ENCODE measurements around the gene MAN2C1.
A peak's percentile ranks its signal among the peaks of the same experiment; 100 is the strongest.
"Not testable (repeated sequence)": the region's sequence is repeated elsewhere in the genome, so short reads cannot be mapped to it uniquely, and the experiment has no call there.

Gene MAN2C1

GRCh38 chr15:75367913-75368688 lies at the start of gene MAN2C1:
Gene MAN2C1 (minus strand): TSS chr15:75368607. CDS start chr15:75368583, 24 bp downstream.
- peak; percentile 89 for DNase-seq

DNA sequence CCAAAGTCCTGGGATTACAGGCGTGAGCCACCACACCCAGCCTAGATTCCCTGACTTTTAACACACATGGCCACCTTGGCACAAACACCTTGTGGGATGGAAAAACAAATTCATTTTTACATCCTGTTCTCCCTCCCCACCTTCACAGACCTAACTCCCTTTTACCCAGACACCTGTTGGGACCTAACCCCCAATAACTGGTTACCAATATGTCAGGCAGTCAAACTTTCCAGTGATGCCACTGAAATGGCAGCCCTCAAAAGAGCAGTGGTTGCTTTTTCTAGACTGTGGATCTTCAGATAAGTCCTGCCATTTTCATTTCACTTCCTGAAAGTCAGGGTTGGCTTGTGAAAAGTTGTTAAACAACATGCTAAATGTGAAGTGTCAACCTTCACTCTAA lies 48.2 kb upstream of the MAN2C1 start:
- no peak for DNase-seq

- no peak for DNase-seq
Measured at GRCh38 chr15:75410196-75410595, 41.8 kb upstream of the MAN2C1 start.

GRCh38 chr15:75407083-75407482 lies 38.7 kb upstream of the MAN2C1 start:
- no peak for DNase-seq

DNA sequence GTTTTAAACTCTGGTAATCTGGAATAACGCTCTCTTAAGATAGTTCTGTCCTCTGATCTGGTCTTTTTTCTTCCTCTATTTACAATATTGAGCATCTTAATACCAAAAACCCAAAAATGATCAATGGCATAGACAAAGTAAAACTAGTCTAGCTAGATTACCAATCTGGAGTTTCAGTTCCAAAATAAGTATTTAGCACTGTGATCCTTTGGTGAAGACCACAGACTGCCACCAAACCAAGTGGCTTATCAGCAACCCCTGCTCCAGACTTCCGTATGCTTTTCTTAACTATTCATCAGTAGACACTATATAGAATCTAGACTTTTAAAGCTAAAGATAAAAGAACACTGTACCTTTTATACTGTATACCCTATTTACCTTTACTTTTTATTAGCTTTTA lies 35.5 kb upstream of the MAN2C1 start:
- no peak for DNase-seq

DNA sequence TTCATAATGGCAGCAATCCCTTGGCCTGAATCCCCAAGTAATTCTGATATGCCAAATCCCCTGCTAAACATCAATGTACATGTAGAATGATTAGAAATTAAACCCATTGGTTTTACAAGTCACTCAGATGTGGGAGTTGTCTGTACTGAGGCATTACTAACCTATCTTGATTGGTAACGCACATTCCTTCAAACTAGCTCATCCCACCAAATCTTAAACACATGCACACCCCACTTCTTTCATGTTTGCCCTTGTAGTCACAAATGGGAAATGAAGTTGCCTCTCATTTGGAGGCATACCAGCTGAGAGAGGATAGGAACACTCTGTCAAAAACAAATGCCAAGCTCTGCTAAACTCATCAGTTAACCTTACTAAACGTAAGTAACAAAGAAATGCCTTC lies 29.1 kb upstream of the MAN2C1 start:
- DNase-seq = no peak

- DNase-seq = no peak
Measured at GRCh38 chr15:75389791-75390382, 21.5 kb upstream of the MAN2C1 start.

GRCh38 chr15:75383986-75384385 lies 15.6 kb upstream of the MAN2C1 start:
- not testable (repeated sequence) for DNase-seq

- no peak for DNase-seq
Measured at GRCh38 chr15:75380773-75381172, 12.4 kb upstream of the MAN2C1 start.

DNA sequence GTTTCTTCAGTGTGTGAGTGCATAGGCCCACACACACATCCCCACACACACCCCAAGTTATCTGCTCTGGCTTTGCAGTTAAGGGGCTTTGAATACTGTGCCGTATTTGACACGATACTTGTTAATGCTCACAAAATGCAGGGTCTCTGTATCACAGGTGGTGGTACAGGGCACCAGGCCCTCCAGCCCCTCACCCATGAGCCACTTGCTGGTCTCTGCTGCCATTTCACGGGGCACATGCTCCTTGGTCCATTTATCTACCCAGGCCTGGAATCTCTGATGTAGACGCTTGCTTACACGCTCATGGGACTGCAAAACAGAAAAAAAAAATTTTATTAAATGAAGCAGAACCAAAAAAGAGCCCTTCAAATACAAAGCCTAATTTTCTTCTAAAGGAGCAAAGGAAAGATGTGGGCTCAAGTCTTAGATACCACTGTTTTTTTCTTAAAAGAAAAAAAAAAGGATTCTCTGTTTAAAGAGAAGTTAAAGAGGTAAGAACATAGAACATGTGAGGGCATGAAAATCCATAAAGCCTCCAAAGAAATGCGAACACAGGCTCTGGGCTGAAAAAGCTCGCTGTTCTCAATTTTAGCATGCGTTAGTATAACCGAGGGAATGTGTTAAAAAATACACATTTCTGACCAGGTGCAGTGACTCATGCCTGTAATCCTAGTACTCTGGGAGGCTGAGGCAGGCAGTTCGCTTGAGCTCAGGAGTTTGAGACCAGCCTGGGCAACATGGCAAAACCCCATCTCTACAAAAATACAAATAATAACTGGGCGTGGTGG lies 3.7 kb upstream of the MAN2C1 start:
- no peak for DNase-seq

DNA sequence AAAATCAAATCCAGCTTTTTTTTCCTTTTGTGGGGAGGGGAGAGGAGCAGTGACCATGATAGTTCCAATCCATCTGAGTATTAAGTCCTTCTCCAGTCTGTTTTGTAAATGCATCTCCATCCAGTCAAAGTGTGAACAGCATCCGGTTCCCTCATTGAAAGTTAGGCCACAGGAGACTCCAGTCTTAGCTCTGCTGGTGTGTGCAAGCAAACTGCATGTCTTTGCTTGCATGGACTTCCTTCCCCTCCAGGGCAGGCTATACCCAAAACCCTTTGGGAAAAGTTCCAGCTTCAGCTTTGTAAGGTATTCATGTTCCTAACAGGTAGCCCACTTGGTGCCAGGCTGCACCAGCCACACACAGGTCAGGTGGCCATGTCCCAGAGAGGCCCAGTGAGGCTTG lies 3.1 kb upstream of the MAN2C1 start:
- no peak for DNase-seq

- no peak for DNase-seq
Measured at GRCh38 chr15:75369897-75370581, 1.6 kb upstream of the MAN2C1 start.

GRCh38 chr15:75368689-75369239 lies 357 bp upstream of the MAN2C1 start:
- no peak for DNase-seq

DNA sequence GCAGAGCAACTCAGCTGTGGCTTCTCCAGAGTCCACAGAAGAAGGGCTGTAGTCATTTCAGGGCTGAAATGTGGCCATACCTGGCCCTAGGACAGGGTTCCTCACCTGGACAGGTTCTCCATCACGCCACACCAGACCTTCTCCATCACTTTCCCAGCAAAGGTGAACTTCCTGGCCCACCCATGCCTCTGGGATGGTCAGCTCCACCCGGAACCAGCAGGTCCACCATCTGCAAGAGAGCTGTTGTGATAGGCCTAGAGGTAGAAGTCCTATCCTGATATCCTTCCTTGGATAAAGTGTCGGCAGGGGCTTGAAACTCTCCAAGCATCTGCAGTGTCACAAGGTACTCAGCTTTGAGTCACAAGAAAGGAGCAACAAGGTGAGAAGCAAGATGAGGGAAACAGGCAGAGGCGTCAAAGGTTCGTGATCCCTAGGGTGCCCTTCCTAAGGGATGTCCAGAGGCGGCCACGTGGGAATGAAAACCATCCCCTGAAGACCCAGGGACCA lies 948 bp downstream of the MAN2C1 start:
- DNase-seq = no peak

DNA sequence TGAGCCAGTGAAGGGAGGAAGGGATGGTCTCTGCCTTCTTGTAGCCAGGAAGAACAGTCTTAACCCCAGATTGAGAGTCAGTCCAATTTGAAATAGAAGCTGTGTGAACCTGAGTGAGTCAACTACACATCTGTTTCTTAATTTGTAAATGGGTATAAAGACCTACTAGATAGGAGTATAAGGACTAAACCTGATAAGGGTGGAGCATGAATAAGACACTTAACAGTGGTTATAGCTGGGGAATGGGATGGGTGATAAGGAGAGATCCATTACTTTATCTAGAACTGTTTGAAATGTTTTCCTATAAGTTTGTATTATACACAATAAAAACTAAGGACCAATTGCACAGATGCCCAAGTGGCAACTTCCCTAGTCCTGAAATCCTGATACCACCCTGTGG lies 1.4 kb downstream of the MAN2C1 start:
- DNase-seq = no peak

DNA sequence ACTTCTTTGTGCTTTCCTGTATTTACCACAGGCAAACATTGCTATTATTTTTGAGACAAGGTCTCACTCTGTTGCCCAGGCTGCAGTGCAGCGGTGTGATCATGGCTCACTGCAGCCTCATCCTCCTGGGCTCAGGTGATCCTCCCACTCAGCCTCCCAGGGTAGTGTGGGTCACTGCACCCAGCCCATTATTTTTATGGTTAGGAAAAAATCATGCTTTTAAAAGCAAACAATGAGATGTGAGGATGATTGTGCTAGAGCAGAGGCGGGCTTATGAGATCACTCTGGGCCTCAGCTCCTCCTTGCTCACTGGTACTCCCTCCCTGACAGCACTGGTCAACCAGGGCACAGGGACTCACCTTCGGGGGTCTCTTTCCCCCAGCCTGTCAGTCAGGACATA lies 2.2 kb downstream of the MAN2C1 start:
- DNase-seq = no peak

DNA sequence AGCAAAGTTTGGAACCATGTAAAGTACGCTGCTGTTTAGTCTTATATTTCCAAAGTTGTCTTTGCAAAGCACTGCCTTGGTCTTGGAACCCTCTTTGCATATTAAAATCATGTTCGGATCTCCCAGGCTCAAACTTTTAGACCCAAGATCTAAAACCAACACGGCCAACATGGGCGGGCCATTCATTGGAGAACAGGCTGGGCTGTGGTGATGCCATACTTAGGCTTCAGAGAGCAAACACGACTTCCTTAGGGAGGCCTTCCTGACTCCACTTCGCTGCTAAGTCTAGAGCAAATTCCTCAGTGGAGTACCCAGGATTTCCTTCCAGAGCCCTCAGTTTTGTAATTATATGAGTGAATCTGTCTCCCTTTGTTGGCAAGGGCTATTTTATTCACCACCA lies 3.5 kb downstream of the MAN2C1 start:
- DNase-seq = no peak

DNA sequence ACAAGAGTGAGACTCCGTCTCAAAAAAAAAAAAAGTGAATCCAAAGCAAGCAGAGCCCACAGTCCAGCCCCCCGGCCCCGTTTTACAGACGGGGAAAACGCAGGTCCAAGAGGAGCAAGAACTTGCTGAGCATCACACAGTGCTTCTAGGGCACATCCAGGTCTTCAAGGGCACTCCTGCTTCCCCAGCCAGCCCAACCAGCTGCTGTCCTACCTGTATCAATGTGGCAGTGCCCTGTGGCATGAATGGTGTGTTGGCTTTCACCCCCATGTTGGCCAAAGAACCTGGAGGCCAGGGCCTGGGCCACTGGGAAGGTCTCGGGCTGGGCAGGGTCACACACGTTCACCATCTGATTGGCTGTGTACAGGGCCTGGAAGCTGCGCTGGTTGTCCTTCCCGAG lies 4.6 kb downstream of the MAN2C1 start:
- no peak for DNase-seq

DNA sequence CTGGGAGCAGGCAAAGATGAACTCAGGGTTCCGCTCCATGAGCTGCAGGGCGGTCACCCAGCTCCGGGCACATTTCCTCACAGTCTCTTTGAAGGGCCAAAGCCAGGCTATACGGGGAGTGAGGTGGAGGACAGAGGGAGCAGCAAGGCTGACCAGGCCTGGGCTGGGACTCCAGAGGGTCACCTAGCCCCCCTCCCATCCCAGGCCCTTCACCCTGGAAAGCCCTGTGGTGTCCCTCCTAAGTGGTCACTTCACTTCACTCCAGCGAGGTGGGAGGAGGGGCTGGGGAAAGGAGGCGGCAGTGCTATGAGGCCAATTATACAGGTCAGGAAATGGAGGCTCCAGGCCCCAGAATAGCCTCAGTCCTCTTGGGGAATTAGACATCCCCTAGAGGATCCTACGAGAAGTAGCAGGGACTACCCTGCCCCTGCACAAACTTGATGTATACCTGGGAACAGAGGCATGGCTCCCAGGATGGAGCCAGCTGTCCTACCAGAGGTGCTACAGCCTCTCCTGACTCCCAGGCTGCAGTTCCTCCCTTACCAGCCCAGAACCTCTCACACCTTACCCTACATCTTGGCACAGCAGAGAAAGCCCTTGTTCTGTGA lies 5.7 kb downstream of the MAN2C1 start:
- no peak for DNase-seq

GRCh38 chr15:75361989-75362641 lies 6.3 kb downstream of the MAN2C1 start:
- DNase-seq = no peak

GRCh38 chr15:75361361-75361988 lies 6.9 kb downstream of the MAN2C1 start:
- no peak for DNase-seq

All from NCI-H1105 treated with DMSO at 0.1 percent for 48 hours (cell line).